Endothelial cell of umbilical vein (primary cell): ENCODE results near the gene BCL11A. TPM values are rescaled to one million over a fixed set of nuclear protein-coding genes. Genes with fewer than 3 reads are reported as not detected.

Experiments
- BruUV-seq: library from RNA; stranded (reverse); fragments of 400-500 nt; replicated peaks from 2 replicates; lab custom pipeline; 2021; lab: Mats Ljungman, UMichigan
- CTCF ChIA-PET: fragments of 300-600, 350-600 bp; sonication (Branson Sonifier 250); formaldehyde crosslinking; loops from one replicate; lab custom pipeline; 2021; ENCODE audit warnings: antibody characterized with exemption, inconsistent platforms; lab: Charles Lee
- POLR2A ChIA-PET: fragments of 300-600, 350-600 bp; sonication (Branson Sonifier 250); formaldehyde crosslinking; loops from one replicate; lab custom pipeline; 2021; ENCODE audit warnings: antibody characterized with exemption, inconsistent platforms; lab: Charles Lee
- DNase-seq: peaks from one replicate; pipeline ENCODE4 v3.0.0-alpha.2; 2011; ENCODE audit warnings: low read depth, low spot score
- FAIRE-seq: peaks from 2 replicates; lab custom pipeline; 2011; peaks lifted over from hg19 to GRCh38; lab: Jason Lieb, UNC
- H2AFZ ChIP-seq: 2 replicates; pipeline ENCODE4 v1.6.0; 2012; ENCODE audit warnings: low read depth, low read length, control low read depth, inconsistent platforms
- H3K27ac ChIP-seq: 2 replicates; pipeline ENCODE4 v1.5.1; 2011; ENCODE audit warnings: low read depth, mild to moderate bottlenecking, control low read depth, low read length, moderate library complexity; ENCODE audit not compliant: insufficient read depth
- H3K27me3 ChIP-seq, 2 experiments: 2 replicates each; pipeline versions ENCODE4 v1.6.0 to v1.6.1; 2011; ENCODE audit warnings: low read length in 2 of 2, mixed read lengths in 1 of 2; ENCODE audit not compliant: control insufficient read depth in 2 of 2, insufficient read depth in 2 of 2
- H3K36me3 ChIP-seq, 2 experiments: 2 replicates in 1 of 2; 3 replicates in 1 of 2; pipeline ENCODE4 v1.5.1; 2011; ENCODE audit warnings: low read length in 2 of 2, mild to moderate bottlenecking in 1 of 2, moderate library complexity in 1 of 2; ENCODE audit not compliant: control insufficient read depth in 2 of 2, insufficient read depth in 2 of 2; ENCODE audit errors: extremely low read depth in 1 of 2
- H3K4me1 ChIP-seq: 3 replicates; pipeline ENCODE4 v1.5.1; 2011; ENCODE audit warnings: mild to moderate bottlenecking, low read length; ENCODE audit not compliant: control insufficient read depth, insufficient read depth; ENCODE audit errors: extremely low read depth
- H3K4me2 ChIP-seq: 2 replicates; pipeline ENCODE4 v1.6.1; 2011; ENCODE audit warnings: low read length, control low read depth, mixed read lengths; ENCODE audit not compliant: insufficient read depth
- H3K4me3 ChIP-seq, 3 experiments: fragments of 200-600 bp in 1 of 3; sonication (generic), shearing (Covaris generic) in 1 of 3; replicated peaks in 1 of 3; 2 replicates each; pipeline ENCODE4 v1.5.1; 2011 to 2016; ENCODE audit warnings: control low read depth in 3 of 3, low read length in 3 of 3, mild to moderate bottlenecking in 2 of 3, inconsistent platforms in 1 of 3, low read depth in 1 of 3, moderate library complexity in 1 of 3; ENCODE audit not compliant: insufficient read depth in 1 of 3
- H3K79me2 ChIP-seq: 2 replicates; pipeline ENCODE4 v1.6.0; 2012; ENCODE audit warnings: low read length, inconsistent platforms; ENCODE audit not compliant: control insufficient read depth, insufficient read depth
- H3K9ac ChIP-seq: replicated peaks from 2 replicates; pipeline ENCODE3; 2011; ENCODE audit warnings: low read length, control low read depth; ENCODE audit not compliant: insufficient read depth; ENCODE audit errors: extremely low read depth
- H3K9me1 ChIP-seq: replicated peaks from 3 replicates; pipeline ENCODE4 v1.6.0; 2011; ENCODE audit warnings: mild to moderate bottlenecking, low read length; ENCODE audit not compliant: control insufficient read depth, insufficient read depth; ENCODE audit errors: extremely low read depth
- H3K9me3 ChIP-seq: replicated peaks from 2 replicates; pipeline ENCODE4 v1.5.1; 2012; ENCODE audit warnings: low read length, inconsistent platforms; ENCODE audit not compliant: control insufficient read depth, insufficient read depth
- H4K20me1 ChIP-seq: replicated peaks from 2 replicates; pipeline ENCODE3; 2011; ENCODE audit warnings: mild to moderate bottlenecking, low read length; ENCODE audit not compliant: control insufficient read depth, insufficient read depth; ENCODE audit errors: extremely low read depth
- CTCF ChIP-seq, 2 donors: IDR thresholded peaks; 1 replicate in 1 of 2; 2 replicates in 1 of 2; pipeline ENCODE4 v1.5.1; 2011; ENCODE audit warnings: low read length in 2 of 2, mild to moderate bottlenecking in 2 of 2, moderate library complexity in 2 of 2, control low read depth in 1 of 2, inconsistent platforms in 1 of 2, low read depth in 1 of 2; ENCODE audit not compliant: insufficient read depth in 1 of 2; ENCODE audit errors: extremely low read depth in 1 of 2
- EZH2 ChIP-seq: IDR thresholded peaks from 2 replicates; pipeline ENCODE4 v1.6.1; 2012; ENCODE audit warnings: borderline replicate concordance, low read depth, mild to moderate bottlenecking, moderate library complexity, low read length, inconsistent platforms; ENCODE audit not compliant: severe bottlenecking
- FOS ChIP-seq: IDR thresholded peaks from 2 replicates; pipeline ENCODE4 v1.6.1; 2011; ENCODE audit warnings: mild to moderate bottlenecking, low read length, moderate library complexity, borderline replicate concordance; ENCODE audit not compliant: insufficient read depth
- GATA2 ChIP-seq: IDR thresholded peaks from 2 replicates; pipeline ENCODE4 v1.7.0; 2011; ENCODE audit warnings: low read depth, mild to moderate bottlenecking, moderate library complexity, mixed read lengths, low read length; ENCODE audit not compliant: insufficient read length, insufficient read depth
- JUN ChIP-seq: IDR thresholded peaks from 2 replicates; pipeline ENCODE4 v1.6.1; 2011; ENCODE audit warnings: borderline replicate concordance, low read depth; ENCODE audit not compliant: insufficient read length, insufficient read depth
- MAX ChIP-seq: IDR thresholded peaks from 2 replicates; pipeline ENCODE4 v1.6.1; 2011; ENCODE audit not compliant: insufficient read depth, insufficient read length
- MYC ChIP-seq: IDR thresholded peaks from one replicate; pipeline ENCODE4 v1.6.1; 2011; ENCODE audit warnings: mild to moderate bottlenecking, low read depth, low read length
- POLR2A ChIP-seq: IDR thresholded peaks from 2 replicates; pipeline ENCODE4 v1.6.1; 2012; ENCODE audit warnings: low read depth, mild to moderate bottlenecking, control low read depth, low read length
- POLR2AphosphoS5 ChIP-seq: IDR thresholded peaks from 2 replicates; pipeline ENCODE4 v1.6.1; 2012; ENCODE audit warnings: low read depth, mild to moderate bottlenecking, control low read depth, low read length, moderate library complexity; ENCODE audit not compliant: insufficient read depth
- dilution Hi-C: fragments of 300-500 bp; cut with MboI; formaldehyde crosslinking; loops from one replicate; pipeline ENCODE4 v1.15.0; 2019; ENCODE audit warnings: low sequenced_read_pairs; ENCODE audit not compliant: extremely low pct_ligation_motif_present
- intact Hi-C: fragments of 100-400 bp; cut with micrococcal nuclease; formaldehyde crosslinking; loops from one replicate; pipeline ENCODE4 v1.10.0; 2022
- polyA plus RNA-seq, 4 experiments: library from polyadenylated mRNA; depleted of rRNA in 3 of 4; stranded (reverse) in 3 of 4; unstranded in 1 of 4; fragments of >200 nt; gene quantifications; 2 replicates each; pipeline versions ENCODE4 v1.2.1 to v1.2.3, GENCODE V29; 2011 to 2012; ENCODE audit warnings: missing spikeins in 1 of 4
- total RNA-seq: library from RNA; stranded (reverse); gene quantifications from 2 replicates; pipeline ENCODE4 v1.2.3, GENCODE V29; 2021

The BCL11A gene
- total and polyA plus RNA-seq, 2 donors (not counting 3 experiments of a cell fraction or from before 2014, with no cell fraction given): 0.12 to 0.88 TPM

GRCh38 chr2:60495041-60495625, 58.3 kb downstream of the BCL11A start:
- Histone ChIP-seq H4K20me1 (no peaks in the 10 kb centered on the region), H3K27ac (no peak overlapping the region), H2AFZ (no peak overlapping the region), H3K9me3 (no peaks in the 10 kb centered on the region), H3K4me1 (no peaks in the 10 kb centered on the region), H3K4me3 (no peak overlapping the region), H3K27me3 (no peaks in the 10 kb centered on the region), H3K9ac (no peak overlapping the region), H3K79me2 (no peaks in the 10 kb centered on the region), H3K36me3 (no peaks in the 10 kb centered on the region), H3K4me2 (no peak overlapping the region), H3K9me1 (no peaks in the 10 kb centered on the region)
- ChIA-PET CTCF (no interaction called here), POLR2A (no interaction called here)
- dilution Hi-C loops (no loop called here), intact Hi-C loops (no loop called here)
- no peak for FAIRE-seq
- no peak for DNase-seq
- TF ChIP-seq POLR2A (no peak), GATA2 (no peak), JUN (no peak), POLR2AphosphoS5 (no peak), CTCF (IDR thresholded peaks at IDR 0.05; ENCODE audit: extremely low read depth in 1 of 2, insufficient read depth in 1 of 2, low read depth in 1 of 2, low read length in 2 of 2) (no peak), MYC (no peak), FOS (no peak), EZH2 (no peak), MAX (no peak)
- BruUV-seq: no TSS peak
